GM23338 (cell line): ENCODE results near the gene FCER1G. TPM values are rescaled to one million over a fixed set of nuclear protein-coding genes. Genes with fewer than 3 reads are reported as not detected.

Experiments
- ATAC-seq: fragments of 200-7000 bp; cut with Tn5 transposase; 3 replicates; pipeline ENCODE4 v1.9.1; 2020
- DNase-seq: peaks from one replicate; pipeline ENCODE4 v3.0.0-alpha.2; 2015; ENCODE audit warnings: low spot score
- H2AFZ ChIP-seq: fragments of 200-600 bp; sonication (generic); 2 replicates; pipeline ENCODE4 v1.8.0; 2016; ENCODE audit warnings: antibody characterized with exemption, mild to moderate bottlenecking, moderate library complexity
- H3F3A ChIP-seq: fragments of 200-600 bp; sonication (generic); replicated peaks from 2 replicates; pipeline ENCODE4 v1.8.0; 2017; ENCODE audit warnings: antibody characterized with exemption, mixed run types, low read depth
- H3K27ac ChIP-seq: fragments of 200-600 bp; sonication (generic); 2 replicates; pipeline ENCODE4 v1.6.1; 2016; ENCODE audit warnings: low read depth
- H3K27me3 ChIP-seq: fragments of 200-600 bp; sonication (generic); 2 replicates; pipeline ENCODE4 v1.8.0; 2016; ENCODE audit warnings: mild to moderate bottlenecking, mixed run types, moderate library complexity; ENCODE audit not compliant: insufficient read depth
- H3K36me3 ChIP-seq: fragments of 200-600 bp; sonication (generic); 2 replicates; pipeline ENCODE4 v1.8.0; 2016; ENCODE audit warnings: mild to moderate bottlenecking; ENCODE audit not compliant: insufficient read depth
- H3K4me1 ChIP-seq: fragments of 200-600 bp; sonication (generic); 2 replicates; pipeline ENCODE4 v1.8.0; 2016; ENCODE audit warnings: mild to moderate bottlenecking, moderate library complexity; ENCODE audit not compliant: insufficient read depth
- H3K4me2 ChIP-seq: fragments of 200-600 bp; sonication (generic); 2 replicates; pipeline ENCODE4 v1.7.1; 2017; ENCODE audit warnings: mixed run types
- H3K4me3 ChIP-seq: fragments of 200-600 bp; sonication (generic); 2 replicates; pipeline ENCODE4 v1.6.1; 2016; ENCODE audit warnings: mixed run types
- H3K79me2 ChIP-seq: fragments of 200-600 bp; sonication (generic); replicated peaks from 2 replicates; pipeline ENCODE4 v1.8.0; 2017; ENCODE audit warnings: mild to moderate bottlenecking; ENCODE audit not compliant: insufficient read depth
- H3K9me2 ChIP-seq: fragments of 200-600 bp; sonication (generic); 2 replicates; pipeline ENCODE4 v1.8.0; 2017; ENCODE audit not compliant: insufficient read depth
- H4K20me1 ChIP-seq: fragments of 200-600 bp; sonication (generic); replicated peaks from 2 replicates; pipeline ENCODE4 v1.8.0; 2017; ENCODE audit warnings: mild to moderate bottlenecking; ENCODE audit not compliant: insufficient read depth
- H3K27ac Mint-ChIP-seq: 2 replicates; pipeline ENCODE4 v1.8.0; 2020; ENCODE audit warnings: inconsistent platforms, mild to moderate bottlenecking, moderate library complexity, mixed read lengths
- H3K27me3 Mint-ChIP-seq: 3 replicates; pipeline ENCODE4 v1.8.0; 2022; ENCODE audit warnings: low read depth, mild to moderate bottlenecking, moderate library complexity, mixed read lengths, inconsistent platforms; ENCODE audit not compliant: insufficient read depth, poor library complexity
- H3K36me3 Mint-ChIP-seq: 3 replicates; pipeline ENCODE4 v1.8.0; 2021; ENCODE audit warnings: low read depth, mild to moderate bottlenecking, inconsistent platforms, moderate library complexity, mixed read lengths
- H3K4me1 Mint-ChIP-seq: 3 replicates; pipeline ENCODE4 v1.8.0; 2020; ENCODE audit warnings: mild to moderate bottlenecking, inconsistent platforms, mixed read lengths
- H3K4me3 Mint-ChIP-seq: 3 replicates; pipeline ENCODE4 v1.8.0; 2021; ENCODE audit warnings: moderate library complexity, mild to moderate bottlenecking, inconsistent platforms, mixed read lengths
- H3K9me3 Mint-ChIP-seq: 3 replicates; pipeline ENCODE4 v1.8.0; 2020; ENCODE audit warnings: moderate library complexity, mild to moderate bottlenecking, inconsistent platforms, mixed read lengths
- ZNF331 ChIP-seq: fragments of 250-450 bp; sonication (Bioruptor Pico); IDR thresholded peaks from 2 replicates; pipeline ENCODE4 v1.5.0; 2020; ENCODE audit warnings: low read depth, mild to moderate bottlenecking, moderate library complexity
- polyA plus RNA-seq: library from polyadenylated mRNA; unstranded; fragments of >200 nt; fragmentation: Nextera tagmentation; extraction: Ambion mirVana; gene quantifications from 2 replicates; pipeline ENCODE4 v1.2.1, GENCODE V29; 2016
- total RNA-seq: library from RNA; depleted of rRNA; stranded (reverse); fragments of >200 nt; shearing (Covaris generic); gene quantifications from 2 replicates; pipeline ENCODE4 v1.2.3, GENCODE V29; 2014
- TF ChIP-seq, protein P1 (sequence below): fragments of 250-450 bp; sonication (Bioruptor Pico); IDR thresholded peaks from 2 replicates; pipeline ENCODE4 v1.5.0; 2020; ENCODE audit warnings: mild to moderate bottlenecking, moderate library complexity

Gene FCER1G
- total and polyA plus RNA-seq, 2 experiments from 2014 or later: 1.1 TPM; not detected in 1

DNA sequence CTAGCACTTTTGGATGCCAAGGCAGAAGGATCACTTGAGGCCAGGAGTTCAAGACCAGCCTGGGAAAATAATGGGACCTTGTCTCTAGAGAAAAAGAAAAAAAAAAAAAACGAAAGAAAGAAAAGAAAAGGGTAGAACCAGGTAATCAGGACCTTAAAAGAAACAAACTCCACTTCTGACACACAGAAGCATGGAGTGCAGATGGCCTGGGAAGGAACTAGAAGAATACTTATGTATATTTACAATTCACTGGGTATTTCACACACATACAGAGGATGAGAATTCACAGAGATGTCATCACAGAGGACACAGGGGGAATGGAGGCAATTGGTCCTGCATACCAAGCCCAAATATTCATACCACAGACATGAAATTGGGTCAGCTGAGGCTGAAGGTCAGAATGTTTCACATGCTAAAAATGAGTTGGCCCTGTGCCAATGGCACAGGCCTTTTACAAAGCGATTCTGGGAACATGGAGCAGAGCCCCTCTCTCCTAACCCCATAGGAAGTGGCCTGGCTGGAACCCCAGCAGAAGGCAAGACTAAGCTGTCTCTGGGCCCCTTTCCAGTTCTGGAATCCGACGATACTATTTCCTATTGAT is 42.2 kb upstream of the FCER1G start (continued):
- TF ChIP-seq, protein P1, sequence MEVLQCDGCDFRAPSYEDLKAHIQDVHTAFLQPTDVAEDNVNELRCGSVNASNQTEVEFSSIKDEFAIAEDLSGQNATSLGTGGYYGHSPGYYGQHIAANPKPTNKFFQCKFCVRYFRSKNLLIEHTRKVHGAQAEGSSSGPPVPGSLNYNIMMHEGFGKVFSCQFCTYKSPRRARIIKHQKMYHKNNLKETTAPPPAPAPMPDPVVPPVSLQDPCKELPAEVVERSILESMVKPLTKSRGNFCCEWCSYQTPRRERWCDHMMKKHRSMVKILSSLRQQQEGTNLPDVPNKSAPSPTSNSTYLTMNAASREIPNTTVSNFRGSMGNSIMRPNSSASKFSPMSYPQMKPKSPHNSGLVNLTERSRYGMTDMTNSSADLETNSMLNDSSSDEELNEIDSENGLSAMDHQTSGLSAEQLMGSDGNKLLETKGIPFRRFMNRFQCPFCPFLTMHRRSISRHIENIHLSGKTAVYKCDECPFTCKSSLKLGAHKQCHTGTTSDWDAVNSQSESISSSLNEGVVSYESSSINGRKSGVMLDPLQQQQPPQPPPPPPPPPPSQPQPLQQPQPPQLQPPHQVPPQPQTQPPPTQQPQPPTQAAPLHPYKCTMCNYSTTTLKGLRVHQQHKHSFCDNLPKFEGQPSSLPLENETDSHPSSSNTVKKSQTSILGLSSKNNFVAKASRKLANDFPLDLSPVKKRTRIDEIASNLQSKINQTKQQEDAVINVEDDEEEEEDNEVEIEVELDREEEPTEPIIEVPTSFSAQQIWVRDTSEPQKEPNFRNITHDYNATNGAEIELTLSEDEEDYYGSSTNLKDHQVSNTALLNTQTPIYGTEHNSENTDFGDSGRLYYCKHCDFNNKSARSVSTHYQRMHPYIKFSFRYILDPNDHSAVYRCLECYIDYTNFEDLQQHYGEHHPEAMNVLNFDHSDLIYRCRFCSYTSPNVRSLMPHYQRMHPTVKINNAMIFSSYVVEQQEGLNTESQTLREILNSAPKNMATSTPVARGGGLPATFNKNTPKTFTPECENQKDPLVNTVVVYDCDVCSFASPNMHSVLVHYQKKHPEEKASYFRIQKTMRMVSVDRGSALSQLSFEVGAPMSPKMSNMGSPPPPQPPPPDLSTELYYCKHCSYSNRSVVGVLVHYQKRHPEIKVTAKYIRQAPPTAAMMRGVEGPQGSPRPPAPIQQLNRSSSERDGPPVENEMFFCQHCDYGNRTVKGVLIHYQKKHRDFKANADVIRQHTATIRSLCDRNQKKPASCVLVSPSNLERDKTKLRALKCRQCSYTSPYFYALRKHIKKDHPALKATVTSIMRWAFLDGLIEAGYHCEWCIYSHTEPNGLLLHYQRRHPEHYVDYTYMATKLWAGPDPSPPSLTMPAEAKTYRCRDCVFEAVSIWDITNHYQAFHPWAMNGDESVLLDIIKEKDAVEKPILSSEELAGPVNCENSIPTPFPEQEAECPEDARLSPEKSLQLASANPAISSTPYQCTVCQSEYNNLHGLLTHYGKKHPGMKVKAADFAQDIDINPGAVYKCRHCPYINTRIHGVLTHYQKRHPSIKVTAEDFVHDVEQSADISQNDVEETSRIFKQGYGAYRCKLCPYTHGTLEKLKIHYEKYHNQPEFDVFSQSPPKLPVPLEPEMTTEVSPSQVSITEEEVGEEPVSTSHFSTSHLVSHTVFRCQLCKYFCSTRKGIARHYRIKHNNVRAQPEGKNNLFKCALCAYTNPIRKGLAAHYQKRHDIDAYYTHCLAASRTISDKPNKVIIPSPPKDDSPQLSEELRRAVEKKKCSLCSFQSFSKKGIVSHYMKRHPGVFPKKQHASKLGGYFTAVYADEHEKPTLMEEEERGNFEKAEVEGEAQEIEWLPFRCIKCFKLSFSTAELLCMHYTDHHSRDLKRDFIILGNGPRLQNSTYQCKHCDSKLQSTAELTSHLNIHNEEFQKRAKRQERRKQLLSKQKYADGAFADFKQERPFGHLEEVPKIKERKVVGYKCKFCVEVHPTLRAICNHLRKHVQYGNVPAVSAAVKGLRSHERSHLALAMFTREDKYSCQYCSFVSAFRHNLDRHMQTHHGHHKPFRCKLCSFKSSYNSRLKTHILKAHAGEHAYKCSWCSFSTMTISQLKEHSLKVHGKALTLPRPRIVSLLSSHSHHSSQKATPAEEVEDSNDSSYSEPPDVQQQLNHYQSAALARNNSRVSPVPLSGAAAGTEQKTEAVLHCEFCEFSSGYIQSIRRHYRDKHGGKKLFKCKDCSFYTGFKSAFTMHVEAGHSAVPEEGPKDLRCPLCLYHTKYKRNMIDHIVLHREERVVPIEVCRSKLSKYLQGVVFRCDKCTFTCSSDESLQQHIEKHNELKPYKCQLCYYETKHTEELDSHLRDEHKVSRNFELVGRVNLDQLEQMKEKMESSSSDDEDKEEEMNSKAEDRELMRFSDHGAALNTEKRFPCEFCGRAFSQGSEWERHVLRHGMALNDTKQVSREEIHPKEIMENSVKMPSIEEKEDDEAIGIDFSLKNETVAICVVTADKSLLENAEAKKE (CRISPR knock-in tag): no peak
- no peak for TF ChIP-seq ZNF331

DNA sequence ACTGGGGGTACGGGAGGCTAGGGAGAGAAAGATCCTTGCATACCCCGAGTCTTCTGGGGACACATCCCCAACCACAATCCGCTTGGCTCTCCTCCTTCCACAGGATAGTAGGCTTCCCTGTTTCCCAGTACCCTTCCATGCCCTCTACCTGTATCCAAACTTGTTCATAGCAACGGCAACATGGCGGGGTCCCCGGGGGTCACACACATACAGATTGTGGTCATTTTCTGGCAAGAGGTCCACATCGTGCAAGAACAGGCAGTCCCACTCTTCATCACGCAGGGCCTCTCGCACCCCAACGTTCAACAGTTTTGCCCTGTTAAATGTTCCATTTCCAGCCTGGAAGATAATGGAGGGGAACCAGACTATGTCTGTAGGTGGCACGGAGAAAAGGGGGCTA is 41.4 kb upstream of the FCER1G start:
- DNase-seq (no peak), ATAC-seq (no peak)
- 0 out of 2 replicates have a peak, but pooled peaks cover 3% of the 10 kb centered on the region for H3F3A ChIP-seq
- Mint-ChIP-seq H3K4me3 (no peak overlapping the region), H3K36me3 (peaks cover 54% of the 10 kb centered on the region), H3K27me3 (peaks cover 6% of the 10 kb centered on the region), H3K27ac (no peak overlapping the region), H3K4me1 (peaks cover 15% of the 10 kb centered on the region), H3K9me3 (no peaks in the 10 kb centered on the region)
- TF ChIP-seq, protein P1 (CRISPR knock-in tag): no peak
- no peak overlapping the region for H3K4me2 ChIP-seq
- H2AFZ ChIP-seq: no peak overlapping the region
- H3K36me3 ChIP-seq: peaks cover 17% of the 10 kb centered on the region
- no peaks in the 10 kb centered on the region for H3K9me2 ChIP-seq
- peaks cover 15% of the 10 kb centered on the region; the same call in 1 of the 2 replicates for H3K4me1 ChIP-seq
- H4K20me1 ChIP-seq: peaks cover 6% of the 10 kb centered on the region; the same call in 1 of the 2 replicates
- H3K27ac ChIP-seq: no peak overlapping the region
- peaks cover 8% of the 10 kb centered on the region for H3K79me2 ChIP-seq
- H3K4me3 ChIP-seq: no peak overlapping the region
- H3K27me3 ChIP-seq: no peaks in the 10 kb centered on the region
